Gastroesophageal sphincter (tissue), 4 donors: Measurements from ENCODE around the gene HACD2. TPM values are rescaled to one million over a fixed set of nuclear protein-coding genes. Genes with fewer than 3 reads are reported as not detected.
A peak's percentile ranks its signal among the peaks of the same experiment; 100 is the strongest.

ENCODE experiments used
- ATAC-seq: fragments of 150-250 bp; one replicate; pipeline ENCODE4 v1.9.1; 2016; ENCODE audit warnings: mild to moderate bottlenecking, moderate library complexity
- H3K27ac ChIP-seq, 4 donors: fragments of 200-600 bp; sonication (generic) in 3 of 4; 1 replicate in 3 of 4; 2 replicates in 1 of 4; pipeline ENCODE4 v1.5.1; 2016 to 2019
- H3K27me3 ChIP-seq: fragments of 200-600 bp; sonication (generic); one replicate; pipeline ENCODE4 v1.5.1; 2019
- H3K36me3 ChIP-seq, 2 donors: fragments of 200-600 bp; sonication (generic); one replicate each; pipeline ENCODE4 v1.5.1; 2019; ENCODE audit warnings: control low read depth in 1 of 2
- H3K4me1 ChIP-seq, 3 donors: fragments of 200-600 bp; sonication (generic); 1 replicate in 2 of 3; 2 replicates in 1 of 3; pipeline ENCODE4 v1.5.1; 2016 to 2019; ENCODE audit warnings: control low read depth in 2 of 3
- H3K4me3 ChIP-seq, 2 donors: fragments of 200-600 bp; sonication (generic); one replicate each; pipeline ENCODE4 v1.5.1; 2019; ENCODE audit warnings: mild to moderate bottlenecking in 1 of 2, moderate library complexity in 1 of 2
- H3K9me3 ChIP-seq, 3 donors: fragments of 200-600 bp; sonication (generic); one replicate each; pipeline ENCODE4 v1.5.1; 2017 to 2019; ENCODE audit warnings: control low read depth in 2 of 3
- CTCF ChIP-seq, 4 experiments: fragments of 200-600 bp in 2 of 4; fragments of 450-650 bp in 2 of 4; sonication (generic) in 1 of 4; IDR thresholded peaks; one replicate each; pipeline ENCODE4 v1.5.1; 2017 to 2019; ENCODE audit warnings: antibody characterized with exemption in 4 of 4, mild to moderate bottlenecking in 2 of 4, moderate library complexity in 2 of 4
- EP300 ChIP-seq: sonication (generic); formaldehyde crosslinking; IDR thresholded peaks from one replicate; pipeline ENCODE4 v1.6.1; 2017; ENCODE audit warnings: antibody characterized with exemption, mild to moderate bottlenecking
- POLR2A ChIP-seq, 2 donors: fragments of 450-650 bp; IDR thresholded peaks; one replicate each; pipeline ENCODE4 v1.6.1; 2017; ENCODE audit warnings: antibody characterized with exemption in 2 of 2, mild to moderate bottlenecking in 2 of 2, moderate library complexity in 1 of 2
- POLR2AphosphoS5 ChIP-seq: sonication (generic); formaldehyde crosslinking; IDR thresholded peaks from one replicate; pipeline ENCODE4 v1.6.1; 2017; ENCODE audit warnings: antibody characterized with exemption
- WGBS, 2 donors: methylation state at CpG; one replicate each; pipeline ENCODE4 v1.1.5; 2018; ENCODE audit warnings: low coverage in 1 of 2; 5-methylcytosine and 5-hydroxymethylcytosine counted together
- total RNA-seq, 4 donors: library from RNA; depleted of rRNA; stranded (reverse); fragments of >200 nt; gene quantifications; one replicate each; pipeline ENCODE4 v1.1.0, GENCODE V29; 2016

Gene HACD2
- total RNA-seq, 4 donors from 2014 or later, result 21.3 to 36.7 (median 28.1) TPM

GRCh38 chr3:123446210-123446609 lies 138.6 kb downstream of the HACD2 start:
- no peaks in the 10 kb centered on the region for H3K36me3 ChIP-seq
- ATAC-seq, result no peak
- peak overlapping the region; percentile 81 to 91 for H3K4me3 ChIP-seq
- peak overlapping the region; percentile 93 to 98 (median 96) for H3K27ac ChIP-seq
- TF ChIP-seq POLR2A (IDR thresholded peaks at IDR 0.05) (no peak), EP300 (no peak), POLR2AphosphoS5 (no peak), CTCF (IDR thresholded peaks at IDR 0.05) (no peak)
- 33% methylated on average over 2 of the region's 2 CpGs; no CpG with 5 or more reads in 1 of the 2 donors for WGBS, 2 donors
- H3K4me1 ChIP-seq, result peaks cover 0 to 74% (median 2%) of the 10 kb centered on the region in 3 donors
- peaks cover 25% of the 10 kb centered on the region for H3K27me3 ChIP-seq
- no peaks in the 10 kb centered on the region for H3K9me3 ChIP-seq

- 15 to 37% methylated on average over 2 of the region's 2 CpGs for WGBS, 2 donors
- ATAC-seq, result no peak
These were observed 139.2 kb downstream of the HACD2 start for GRCh38 chr3:123445702-123446101.

GRCh38 chr3:123444744-123445143 lies 140.1 kb downstream of the HACD2 start:
- WGBS, 2 donors, result 60% methylated on average over 1 of the region's 1 CpG; no CpG with 5 or more reads in 1 of the 2 donors
- H3K4me3 ChIP-seq, result peak overlapping the region; percentile 81 to 91
- no peak for TF ChIP-seq EP300
- TF ChIP-seq CTCF (IDR thresholded peaks at IDR 0.05), result peak; percentile 19 to 52 (median 32)
- peak; percentile 21 for TF ChIP-seq POLR2AphosphoS5
- TF ChIP-seq POLR2A (IDR thresholded peaks at IDR 0.05), result no peak
- no peaks in the 10 kb centered on the region for H3K9me3 ChIP-seq
- H3K36me3 ChIP-seq, result no peaks in the 10 kb centered on the region
- no peak for ATAC-seq
- peaks cover 19% of the 10 kb centered on the region for H3K27me3 ChIP-seq
- peak overlapping the region; percentile 93 to 98 (median 96) for H3K27ac ChIP-seq
- H3K4me1 ChIP-seq, result peaks cover 0 to 74% (median 8%) of the 10 kb centered on the region in 3 donors

More at GRCh38 chr3:123445702-123446101, 139.2 kb downstream of the HACD2 start:
- H3K27ac ChIP-seq, result peak overlapping the region; percentile 93 to 98 (median 96)
- no peaks in the 10 kb centered on the region for H3K9me3 ChIP-seq
- H3K4me3 ChIP-seq, result peak overlapping the region; percentile 81 to 91
- no peak for TF ChIP-seq POLR2AphosphoS5
- TF ChIP-seq POLR2A (IDR thresholded peaks at IDR 0.05), result no peak
- no peak for TF ChIP-seq CTCF (IDR thresholded peaks at IDR 0.05)
- TF ChIP-seq EP300, result no peak
- no peaks in the 10 kb centered on the region for H3K36me3 ChIP-seq
- H3K27me3 ChIP-seq, result peaks cover 25% of the 10 kb centered on the region
- peaks cover 0 to 74% (median 2%) of the 10 kb centered on the region in 3 donors for H3K4me1 ChIP-seq

- peak; percentile 22 for ATAC-seq
- no peaks in the 10 kb centered on the region for H3K9me3 ChIP-seq
- no peaks in the 10 kb centered on the region for H3K36me3 ChIP-seq
- 16 to 21% methylated on average over 6 of the region's 6 CpGs for WGBS, 2 donors
- H3K27ac ChIP-seq, result peak overlapping the region; percentile 93 to 98 (median 96)
- peak overlapping the region; percentile 81 to 91 for H3K4me3 ChIP-seq
- TF ChIP-seq EP300 (no peak), CTCF (IDR thresholded peaks at IDR 0.05) (peak in 2 of 4 experiments; percentile 8 to 18), POLR2A (IDR thresholded peaks at IDR 0.05) (peak in 1 of 2 donors; percentile 17)
- H3K27me3 ChIP-seq, result peaks cover 16% of the 10 kb centered on the region
- H3K4me1 ChIP-seq, result peaks cover 0 to 78% (median 8%) of the 10 kb centered on the region in 3 donors
These were observed 140.8 kb downstream of the HACD2 start for GRCh38 chr3:123444023-123444422.

GRCh38 chr3:123442908-123443307 lies 141.9 kb downstream of the HACD2 start:
- 33 to 46% methylated on average over 1 to 2 of the region's 7 CpGs for WGBS, 2 donors
- Histone ChIP-seq H3K36me3 (no peaks in the 10 kb centered on the region), H3K27me3 (peaks cover 8% of the 10 kb centered on the region), H3K4me1 (peaks cover 0 to 80% (median 5%) of the 10 kb centered on the region in 3 donors), H3K9me3 (no peaks in the 10 kb centered on the region), H3K4me3 (peak overlapping the region in 1 of 2 donors; percentile 91), H3K27ac (peak overlapping the region; percentile 15 to 98 (median 96))
- TF ChIP-seq EP300, result no peak
- TF ChIP-seq CTCF (IDR thresholded peaks at IDR 0.05), result no peak
- no peak for TF ChIP-seq POLR2A (IDR thresholded peaks at IDR 0.05)
- TF ChIP-seq POLR2AphosphoS5, result no peak
- no peak for ATAC-seq
